Suppressor macrophage treated with lipopolysaccharide for 1 hour (primary cell): ENCODE data around the gene LMCD1.

Source experiments
- DNase-seq, 3 donors: peaks; one replicate each; pipeline ENCODE4 v3.0.0-alpha.2; 2020 to 2022

LMCD1 gene

DNA sequence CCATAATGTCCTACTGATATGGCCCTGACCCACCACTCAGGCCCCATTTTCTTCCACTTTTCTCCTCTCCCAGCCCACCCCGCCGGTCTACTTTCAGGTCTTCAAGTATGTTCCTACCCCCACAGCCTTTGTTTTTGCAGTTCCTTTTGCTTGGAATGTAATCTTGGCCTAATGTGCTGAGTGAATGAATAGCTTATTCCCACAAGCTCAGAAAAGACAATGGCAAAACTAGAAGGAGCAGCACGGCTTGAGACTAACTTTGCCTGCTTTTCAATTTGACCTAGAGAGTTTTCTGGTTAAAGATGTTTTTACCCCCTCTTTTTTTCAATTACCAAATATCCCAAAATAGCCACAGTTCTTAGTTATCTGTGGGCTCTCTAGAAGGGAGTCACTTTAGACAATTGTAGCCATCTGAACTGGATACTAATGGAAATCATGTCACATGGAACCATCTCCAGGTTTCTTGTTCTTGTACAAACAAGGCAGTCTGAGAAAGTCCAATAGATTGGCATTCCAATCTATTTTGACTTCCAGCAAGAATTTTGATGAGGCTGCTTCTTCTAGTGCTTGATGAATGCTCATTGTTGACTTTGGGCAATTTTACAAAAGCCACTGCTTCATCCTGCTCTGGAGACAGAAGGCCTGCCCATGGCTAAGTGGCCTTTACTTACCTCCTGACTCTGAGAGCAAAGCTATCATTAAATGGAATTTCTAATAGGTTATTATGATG, 16.3 kb upstream of the LMCD1 start:
- no peak for DNase-seq

DNA sequence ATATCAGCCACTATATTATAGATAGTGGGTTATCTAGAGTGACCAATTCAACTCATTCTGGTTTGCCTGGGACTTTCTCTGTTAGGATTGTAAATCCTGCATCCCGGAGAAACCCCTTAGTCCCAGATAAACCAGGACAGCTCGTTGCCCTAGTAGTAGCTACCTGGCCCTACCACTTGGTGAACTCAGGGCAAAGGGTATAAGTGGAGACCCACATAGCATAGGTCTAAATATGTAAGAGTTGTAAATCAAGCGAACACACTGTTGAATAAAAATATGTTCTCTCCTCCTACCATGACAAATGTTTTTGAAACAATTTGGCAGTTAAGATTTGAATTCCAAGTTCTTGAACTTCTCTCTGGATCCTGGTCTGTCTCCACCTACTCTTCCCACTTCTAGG, 15.7 kb upstream of the LMCD1 start:
- no peak for DNase-seq

DNA sequence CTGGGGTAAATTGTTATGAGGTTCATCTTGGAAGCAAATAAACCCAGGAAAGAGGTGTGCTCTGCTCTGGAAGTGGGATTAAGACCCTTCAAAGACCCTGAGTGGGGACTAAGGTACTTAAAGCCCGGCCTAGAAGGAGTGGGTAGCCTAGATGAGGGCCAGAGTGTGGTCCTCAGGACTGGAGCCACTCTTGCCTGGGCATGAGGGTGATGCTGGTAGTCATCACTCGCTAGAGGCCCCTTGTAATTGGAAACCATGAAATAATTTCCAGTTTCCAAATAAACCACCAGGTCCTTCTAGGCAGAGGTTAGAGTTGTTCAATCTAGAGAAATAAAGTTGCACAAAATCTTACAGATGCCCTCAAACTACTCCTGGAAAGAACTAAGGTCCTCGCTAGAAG, 15.2 kb upstream of the LMCD1 start:
- DNase-seq = no peak

DNA sequence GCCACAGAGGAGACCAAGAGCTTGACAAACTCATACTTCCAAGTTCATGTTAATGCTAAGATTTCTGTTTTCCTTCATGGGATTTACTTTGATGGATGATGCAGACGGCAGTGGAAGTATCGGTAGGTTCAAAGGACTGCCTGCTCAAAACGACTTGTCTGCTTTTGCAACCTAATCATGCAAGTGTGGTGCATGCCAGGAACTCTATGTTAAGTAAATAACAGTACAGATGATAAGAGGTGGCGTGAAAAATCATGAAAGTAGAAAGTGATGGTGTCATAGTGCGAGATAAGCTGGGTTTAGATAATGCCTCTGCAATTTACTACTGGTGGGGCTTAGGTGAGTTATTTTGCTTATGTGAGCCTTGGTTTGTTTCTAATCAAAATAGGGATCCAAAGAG, 14.7 kb upstream of the LMCD1 start:
- no peak for DNase-seq

DNA sequence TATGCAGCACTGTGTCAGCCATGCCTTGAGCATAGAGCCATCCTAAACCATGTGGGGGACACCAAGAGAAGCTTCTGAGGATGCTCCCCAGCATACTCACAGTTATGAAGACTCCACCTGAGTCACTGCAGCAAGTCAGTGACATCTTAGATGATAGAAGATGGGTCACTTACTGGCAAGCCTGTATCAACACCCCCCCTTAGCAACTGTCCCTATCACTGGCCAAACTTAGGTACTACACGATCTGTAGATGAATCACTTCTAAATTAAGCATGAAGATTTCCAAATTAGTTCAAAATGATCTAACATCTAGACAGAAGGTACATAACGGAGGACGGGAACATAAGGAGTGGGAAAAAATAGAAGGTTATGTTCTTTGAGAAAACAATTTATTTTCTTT, 13.2 kb upstream of the LMCD1 start:
- DNase-seq = peak in 1 of 3 donors; percentile 14

DNA sequence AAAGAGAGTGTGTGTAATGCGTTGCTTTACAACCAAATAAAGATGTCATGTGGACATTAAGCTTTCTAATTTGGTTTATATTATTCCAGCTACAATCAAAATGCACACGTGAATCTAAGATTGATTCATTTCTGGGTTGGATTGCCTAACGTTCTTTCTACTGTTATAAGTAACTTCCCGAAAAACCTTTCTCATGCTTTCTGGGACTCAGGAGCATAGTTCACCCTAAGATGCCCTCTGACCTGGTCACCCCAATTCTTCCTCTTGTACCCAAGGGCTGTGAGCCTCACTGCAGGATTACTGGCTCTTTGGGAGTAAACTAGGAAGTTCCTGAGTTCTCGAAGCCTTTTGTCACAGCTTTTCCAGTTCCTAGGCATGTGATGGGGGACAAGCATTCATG, 12.7 kb upstream of the LMCD1 start:
- DNase-seq = peak; percentile 14 to 64 (median 40)

DNA sequence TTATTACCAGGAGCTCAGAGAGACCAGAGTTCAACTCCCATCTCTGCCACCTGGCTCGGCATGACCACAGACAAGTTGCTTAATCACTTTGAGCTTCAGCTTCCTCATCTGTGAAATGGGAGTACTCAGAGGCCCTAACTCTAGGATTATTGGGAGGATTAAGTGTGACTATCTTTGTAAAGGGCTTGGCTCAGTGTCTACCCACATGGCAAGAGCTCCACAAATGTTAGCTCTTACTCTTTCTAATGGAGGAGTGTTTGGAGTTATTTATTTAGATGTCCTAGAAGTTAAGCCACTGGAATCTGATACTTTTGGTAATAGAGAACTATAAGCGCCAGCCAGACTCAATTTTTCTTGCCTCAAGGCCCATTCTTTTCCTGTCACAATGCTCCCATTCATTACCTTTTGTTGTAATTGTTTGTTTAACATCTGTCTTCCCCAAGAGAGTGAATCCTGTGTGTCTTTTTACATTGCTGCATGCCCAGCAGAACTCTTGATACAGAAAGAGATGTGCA, 12.3 kb upstream of the LMCD1 start:
- peak in 1 of 3 donors; percentile 7 for DNase-seq

DNA sequence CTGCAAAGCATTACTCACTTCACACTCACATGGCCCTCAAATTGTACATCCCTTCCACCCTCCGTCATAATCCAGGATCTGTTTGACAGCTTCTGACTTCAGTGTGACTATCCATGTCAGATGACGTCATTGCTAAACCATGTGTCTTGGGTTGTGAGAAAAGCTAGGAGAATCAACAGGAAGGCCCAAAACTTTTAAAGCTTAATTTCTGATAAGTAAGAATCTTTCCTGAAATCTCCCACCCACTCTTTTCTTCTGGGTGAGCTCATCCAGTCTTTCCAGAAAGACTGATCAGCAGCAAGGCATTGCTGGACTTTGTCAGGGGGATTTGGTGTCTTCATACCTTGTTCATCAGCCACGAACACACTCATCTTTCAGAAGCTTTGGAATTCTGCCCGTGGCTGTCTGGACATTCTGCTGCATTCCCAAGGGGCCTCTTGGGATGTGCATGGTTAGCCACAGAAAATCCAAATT, 11.5 kb upstream of the LMCD1 start:
- DNase-seq = peak; percentile 13 to 43 (median 31)

DNA sequence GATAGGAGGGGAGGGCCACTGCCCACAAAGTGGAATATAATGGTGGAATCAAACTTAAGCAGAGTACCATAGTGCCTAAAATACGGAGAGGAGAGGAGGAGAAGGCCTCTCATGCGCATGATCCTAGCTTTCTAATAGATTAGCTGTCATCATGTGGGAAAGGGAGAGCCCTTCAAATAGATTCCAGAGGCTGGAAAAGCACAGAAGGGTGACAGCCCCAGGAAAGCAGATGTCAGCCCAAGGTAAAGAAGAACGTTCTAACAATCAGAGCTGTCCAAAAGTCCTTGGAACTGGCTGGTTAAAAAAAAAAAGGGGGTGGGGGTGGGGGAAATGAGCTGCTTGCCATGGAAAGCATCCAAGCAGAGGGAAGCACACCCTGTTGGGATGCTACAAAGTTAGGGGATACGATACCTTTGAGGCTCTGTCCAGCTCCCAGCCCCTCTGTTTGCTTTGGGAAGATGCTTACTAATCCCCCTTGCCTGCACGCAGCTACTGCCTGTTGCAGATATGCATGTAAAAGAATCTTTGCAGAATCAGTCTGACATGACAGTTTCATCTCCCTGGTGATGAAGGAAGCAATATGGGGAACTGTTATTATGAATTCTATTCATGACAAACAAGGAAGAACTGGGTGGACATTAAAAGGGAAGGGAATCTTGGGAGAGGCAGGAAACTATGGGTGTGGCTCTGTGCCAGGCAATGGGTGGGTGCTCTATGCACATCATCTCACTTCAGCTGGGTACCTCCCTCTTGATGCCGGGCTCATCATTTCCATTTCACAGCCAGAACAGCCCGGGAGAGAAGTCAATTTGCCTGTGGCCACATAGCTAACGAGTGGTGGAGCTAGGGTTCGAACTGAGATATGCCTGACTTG, 10.1 kb upstream of the LMCD1 start:
- peak; percentile 20 to 38 (median 26) for DNase-seq

DNA sequence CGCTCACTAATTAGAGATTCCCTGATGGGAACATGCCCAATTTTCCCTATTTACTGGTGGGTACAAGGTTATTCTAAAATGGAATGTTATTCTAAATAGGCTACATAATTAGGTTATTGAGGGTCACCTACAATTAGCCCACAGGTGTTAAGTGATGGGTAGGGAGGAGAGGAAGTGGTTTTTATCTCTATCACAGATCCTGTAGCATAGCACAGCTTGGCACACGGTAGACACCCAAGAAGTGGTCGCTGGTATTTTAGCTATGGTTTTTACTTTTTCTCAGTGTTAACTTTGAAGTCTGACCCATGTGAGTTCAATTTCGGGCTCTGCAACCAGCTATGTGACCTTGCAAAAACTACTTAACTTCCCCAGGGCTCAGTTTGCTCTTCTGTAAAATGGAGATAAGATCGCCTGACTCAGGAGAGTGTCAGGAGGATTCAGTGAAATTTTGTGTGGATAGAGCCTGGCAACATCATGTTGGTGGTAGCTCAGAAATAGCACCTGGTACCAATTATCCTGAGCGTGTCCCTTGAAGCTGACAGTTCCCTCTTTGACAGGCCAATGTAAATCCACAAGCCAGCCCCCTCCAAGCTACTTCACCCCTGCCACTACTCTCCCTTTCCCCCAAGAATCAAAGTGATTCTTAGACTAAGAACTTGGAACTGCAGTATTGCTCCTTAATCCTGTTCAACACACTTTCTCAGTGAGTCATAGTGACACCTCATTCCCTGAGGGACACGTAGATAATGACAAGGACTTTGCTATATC, 8.7 kb upstream of the LMCD1 start:
- DNase-seq = no peak

DNA sequence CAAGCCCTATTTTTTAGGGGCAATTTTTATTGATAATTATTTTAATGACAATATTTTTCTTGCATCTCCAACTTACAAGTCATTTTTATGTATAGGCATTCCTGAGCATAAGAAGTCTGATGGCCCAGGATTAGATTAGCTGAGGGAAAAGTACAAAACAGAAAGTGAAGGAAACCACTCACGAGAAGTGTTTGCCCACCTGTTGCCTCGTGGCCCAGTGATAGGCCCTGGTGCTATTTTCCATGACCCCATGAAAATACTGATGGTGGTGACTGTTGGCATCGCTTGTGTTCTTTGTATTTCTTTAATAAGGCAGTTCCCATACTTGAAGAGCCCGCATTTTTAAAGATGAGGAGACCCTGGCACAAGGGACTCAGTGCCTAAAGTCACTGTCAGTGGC, 7.9 kb upstream of the LMCD1 start:
- DNase-seq = no peak

DNA sequence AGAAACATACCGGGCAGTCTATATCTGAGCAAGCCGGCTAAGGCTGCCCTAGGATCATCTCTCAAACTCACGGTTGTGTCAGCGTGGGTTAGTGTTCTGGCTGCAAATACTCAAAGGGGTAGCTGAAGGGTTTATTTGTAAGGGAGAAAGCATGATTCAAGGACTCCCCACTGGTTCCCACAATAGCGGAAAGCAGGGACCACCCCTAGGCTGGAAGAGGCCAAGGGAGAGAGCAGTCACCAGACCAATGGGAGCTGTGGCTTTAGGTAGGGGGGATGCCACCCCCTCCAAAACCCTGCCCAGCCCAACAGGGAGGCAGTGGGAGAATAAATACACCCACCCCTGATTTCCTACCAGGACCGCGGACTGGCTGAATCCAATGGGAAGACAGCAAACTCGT, 7.3 kb upstream of the LMCD1 start:
- no peak for DNase-seq

DNA sequence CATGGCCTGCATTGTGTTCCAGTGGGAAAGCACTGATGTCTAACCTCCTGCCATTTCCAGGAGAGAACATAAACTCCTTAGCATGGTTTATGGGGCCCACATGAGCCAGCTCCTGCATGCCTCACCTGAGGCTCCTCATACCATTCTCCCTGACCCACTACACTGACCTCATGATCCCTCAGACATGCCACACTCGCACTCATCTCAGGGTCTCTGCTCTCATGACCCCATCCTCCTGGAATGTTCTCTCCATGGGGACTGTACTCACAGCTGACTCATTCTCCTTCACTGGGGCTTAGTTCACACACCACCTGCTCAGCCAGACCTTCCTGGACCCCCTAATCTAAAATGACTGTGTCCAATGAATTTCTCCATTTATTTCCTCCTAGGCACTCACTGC, 4.0 kb upstream of the LMCD1 start:
- no peak for DNase-seq

DNA sequence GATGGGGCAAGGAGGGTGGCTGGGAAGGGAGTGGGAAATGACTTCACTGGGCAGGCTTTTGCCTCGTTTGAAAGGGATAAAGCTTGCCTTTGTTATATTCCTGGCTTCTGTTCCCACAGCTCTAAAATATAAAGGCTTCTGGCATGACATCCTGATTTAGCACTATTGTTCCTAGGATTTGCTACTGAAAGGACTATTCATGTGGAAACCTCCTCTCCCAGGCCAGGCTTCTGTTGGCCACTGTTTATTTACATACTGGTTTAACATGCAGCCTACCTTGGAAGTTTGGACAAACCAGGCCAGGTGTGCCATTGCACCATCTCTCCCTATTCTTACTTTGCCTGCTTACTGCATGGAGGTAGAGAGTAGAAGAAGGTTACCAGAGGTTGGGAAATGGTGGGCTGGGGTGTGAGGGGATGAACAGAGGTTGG, 2.4 kb upstream of the LMCD1 start:
- no peak for DNase-seq

DNA sequence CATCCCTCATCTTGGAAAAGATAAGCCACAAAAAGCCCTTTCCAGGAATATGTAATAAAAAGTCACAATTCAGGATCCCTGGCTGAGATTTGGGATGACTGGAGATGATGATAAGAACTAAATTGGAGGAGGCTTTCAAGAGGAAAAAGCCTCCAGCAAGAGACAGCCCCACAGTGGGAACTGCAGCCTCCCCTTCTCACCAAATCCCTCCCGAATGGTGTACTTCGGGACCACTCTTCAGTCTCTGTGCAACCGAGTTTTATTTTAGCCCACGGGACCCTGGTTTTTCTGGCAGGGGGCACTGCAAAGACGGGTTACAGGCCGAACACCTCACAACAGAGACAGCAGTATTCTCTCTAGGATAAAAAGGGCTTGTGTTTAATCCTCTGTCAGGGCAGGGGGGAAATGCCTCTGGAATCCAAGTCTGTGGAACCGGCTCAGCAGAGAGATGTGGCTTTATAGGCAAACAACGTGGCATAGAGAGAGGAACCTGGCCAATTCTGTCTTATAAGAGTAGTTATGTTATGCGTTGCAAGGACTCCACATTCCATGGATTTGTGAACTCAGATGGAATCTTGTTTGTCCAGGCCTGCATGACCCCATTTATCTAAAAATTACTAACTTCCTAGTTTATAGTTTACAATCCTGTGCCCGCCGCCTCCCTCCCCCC, 1.2 kb upstream of the LMCD1 start:
- DNase-seq = no peak

DNA sequence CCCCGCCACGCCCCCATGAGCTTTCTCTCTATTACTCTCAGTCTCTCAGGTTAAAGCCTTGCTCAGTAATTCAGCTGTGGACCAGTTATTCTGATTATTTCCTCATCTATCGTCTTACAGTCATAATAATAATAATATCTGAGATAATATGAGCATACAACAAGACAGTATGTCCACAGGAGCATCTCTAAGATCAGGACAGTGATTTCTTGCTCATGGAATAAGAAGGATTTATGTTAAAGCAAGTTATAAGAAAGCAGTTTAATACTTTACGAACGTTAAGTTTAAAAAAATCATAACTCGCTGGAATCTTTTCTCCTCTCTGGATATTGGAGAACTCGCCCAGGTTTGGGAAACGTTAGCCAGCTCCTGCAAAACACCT, 643 bp upstream of the LMCD1 start:
- no peak for DNase-seq

DNA sequence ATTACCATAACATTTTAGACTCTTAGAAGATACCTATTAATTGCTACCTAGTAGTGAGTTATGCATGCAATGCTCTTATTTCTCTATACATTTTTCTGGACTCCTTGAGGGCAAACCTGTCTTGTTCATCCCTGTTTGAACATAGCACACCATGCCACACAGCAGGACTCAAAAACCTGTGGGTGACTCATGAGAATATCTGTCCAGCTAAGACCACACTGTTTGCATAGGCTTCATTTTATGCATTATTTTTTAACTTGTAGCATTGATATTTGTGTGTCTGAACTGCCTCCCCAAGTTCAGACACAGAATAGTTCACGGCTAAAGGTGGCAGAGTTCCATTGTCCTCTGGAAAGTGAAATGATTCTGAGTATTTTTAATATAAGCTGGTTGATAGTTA, 1.8 kb downstream of the LMCD1 start:
- no peak for DNase-seq

DNA sequence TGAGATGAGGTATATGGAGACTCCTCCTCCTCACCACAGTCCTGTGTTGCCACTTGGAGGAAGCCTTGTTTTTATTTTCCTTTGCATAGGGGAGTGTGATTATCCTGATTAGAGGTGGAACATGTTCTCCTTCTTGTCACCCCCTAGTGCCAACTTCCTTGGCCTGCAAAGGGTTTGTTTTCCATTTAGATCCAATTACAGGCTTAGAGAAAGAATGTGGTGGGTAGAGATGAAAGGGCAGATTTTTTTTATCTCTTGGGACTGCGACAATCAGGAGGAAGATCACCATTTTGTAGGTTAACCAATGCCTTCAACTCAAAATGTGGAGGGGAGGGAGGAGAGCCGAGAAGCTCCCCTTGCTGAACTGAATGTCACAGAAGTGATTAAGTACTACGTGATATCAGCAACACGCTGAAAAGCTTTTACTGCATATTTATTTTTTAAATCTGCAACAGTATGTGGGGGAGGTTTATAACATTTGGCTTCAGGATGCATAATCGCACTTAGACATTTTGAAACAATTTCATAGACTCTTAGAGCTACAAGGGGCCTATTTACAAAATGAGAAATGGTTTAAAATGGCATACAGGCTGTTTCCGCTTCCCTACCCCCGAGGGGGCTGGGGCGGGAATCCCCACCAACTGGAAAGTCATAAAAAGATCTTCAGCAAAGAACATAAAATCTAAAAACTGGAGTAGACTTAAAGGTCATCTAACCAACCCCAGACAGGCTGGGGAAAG, 2.4 kb downstream of the LMCD1 start:
- DNase-seq = no peak

DNA sequence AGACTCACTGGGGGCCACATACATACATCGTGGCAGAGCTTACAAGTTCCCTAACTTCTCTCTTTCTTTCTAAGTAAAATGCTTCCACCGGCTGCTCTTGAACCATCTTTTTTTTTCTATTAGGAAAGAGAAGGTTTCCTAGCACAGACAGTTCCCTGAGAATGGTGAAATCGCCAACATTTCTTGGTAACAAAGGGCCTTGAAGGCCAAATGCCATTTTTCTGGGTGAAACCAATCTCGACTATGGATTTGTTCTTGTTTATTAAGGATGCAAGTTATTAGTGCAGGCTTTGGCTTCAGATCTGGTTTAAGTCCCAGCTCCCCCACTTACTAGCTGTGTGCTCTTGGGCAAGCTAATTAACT, 3.0 kb downstream of the LMCD1 start:
- no peak for DNase-seq

DNA sequence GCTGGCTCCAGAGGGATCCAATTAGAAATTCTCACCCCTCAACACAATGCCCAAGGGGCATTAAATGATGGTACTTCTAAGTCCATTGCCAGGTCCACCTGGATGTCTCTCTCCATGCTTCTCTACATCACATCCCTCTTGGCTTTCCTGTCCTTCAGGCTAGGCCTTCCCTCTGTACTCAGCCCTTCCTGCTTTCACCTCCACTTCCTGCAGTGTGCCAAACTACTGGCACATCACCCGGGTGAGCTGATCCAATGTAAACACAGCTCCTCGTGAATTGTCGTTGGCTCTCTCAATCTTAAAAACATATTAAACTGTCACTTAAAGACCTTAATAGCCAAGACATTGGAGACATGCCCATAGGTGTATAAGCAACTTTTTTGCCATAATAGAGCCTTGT, 4.0 kb downstream of the LMCD1 start:
- no peak for DNase-seq

DNA sequence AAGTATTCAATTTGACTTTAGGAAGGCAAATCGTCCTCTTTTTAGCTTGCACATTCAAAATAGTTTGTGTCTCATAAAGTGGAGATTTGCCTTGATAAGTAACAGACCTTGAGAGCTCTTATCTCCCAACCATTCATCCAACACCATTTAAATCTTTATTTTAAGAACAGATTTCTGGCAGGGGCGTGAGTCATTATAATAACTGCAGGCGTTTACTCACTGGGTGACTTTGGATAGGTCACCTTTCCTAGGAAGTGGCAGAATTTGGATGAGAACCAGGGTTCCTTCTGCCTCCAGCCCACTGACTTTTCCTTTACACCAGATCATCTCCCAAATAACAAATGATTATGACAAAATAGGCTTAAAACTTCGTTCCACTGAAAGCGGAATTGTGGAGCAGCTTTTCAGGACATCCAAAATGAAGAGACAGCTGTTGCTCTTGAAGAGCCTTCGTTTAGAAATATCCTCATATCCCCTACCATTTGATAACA, 5.0 kb downstream of the LMCD1 start:
- no peak for DNase-seq

DNA sequence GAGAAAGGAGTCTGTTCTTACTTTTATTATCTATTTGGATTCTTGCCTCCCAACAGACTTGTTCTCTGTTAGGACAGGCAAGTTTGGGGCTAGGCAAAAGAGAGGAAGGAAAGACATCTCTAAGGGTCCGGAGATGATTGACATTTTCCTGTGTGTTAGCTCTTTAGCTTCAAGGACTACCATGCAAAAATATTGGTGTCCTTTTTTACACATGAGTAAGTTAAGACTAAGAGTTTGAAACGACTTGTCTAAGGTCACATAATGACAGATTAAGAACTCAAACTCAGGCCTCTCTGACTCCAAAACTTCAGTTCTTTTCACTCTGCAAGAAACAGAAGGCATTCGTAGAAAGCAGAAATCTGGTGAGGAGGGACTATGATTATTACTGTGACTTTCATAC, 5.9 kb downstream of the LMCD1 start:
- DNase-seq = no peak
